HEK293 (cell line): ENCODE results near the gene GALT.

Experiments used
- CTCF ChIA-PET: fragments of 350-600 bp; formaldehyde crosslinking; extraction: SDS; loops from one replicate; lab custom pipeline; 2021; ENCODE audit warnings: antibody characterized with exemption; lab: Yijun Ruan, JAX
- POLR2A ChIA-PET: fragments of 300-600 bp; formaldehyde crosslinking; extraction: SDS; loops from one replicate; lab custom pipeline; 2020; ENCODE audit warnings: antibody characterized with exemption, inconsistent platforms; lab: Yijun Ruan, JAX
- H3K27ac ChIP-seq: fragments of 200-500 bp; sonication (Bioruptor generic); 2 replicates; pipeline ENCODE4 v1.5.1; 2014; ENCODE audit warnings: low read depth, low read length, control low read depth, inconsistent platforms; ENCODE audit errors: extremely low read depth
- H3K36me3 ChIP-seq, 2 experiments: fragments of 200-500 bp in 1 of 2; sonication (Bioruptor generic) in 1 of 2; 1 replicate in 1 of 2; 2 replicates in 1 of 2; pipeline ENCODE4 v1.5.1; 2014 to 2017; ENCODE audit warnings: inconsistent platforms in 2 of 2, low read length in 2 of 2; ENCODE audit not compliant: control insufficient read depth in 2 of 2, insufficient read depth in 1 of 2
- H3K4me1 ChIP-seq: fragments of 200-500 bp; sonication (Bioruptor generic); 2 replicates; pipeline ENCODE4 v1.5.1; 2014; ENCODE audit warnings: mild to moderate bottlenecking, low read length, inconsistent platforms; ENCODE audit not compliant: control insufficient read depth, insufficient read depth
- H3K4me3 ChIP-seq: 2 replicates; pipeline ENCODE4 v1.5.1; 2011; ENCODE audit warnings: low read depth, mild to moderate bottlenecking, control low read depth, low read length, moderate library complexity
- H3K9me3 ChIP-seq: fragments of 200-500 bp; sonication (Bioruptor generic); 2 replicates; pipeline ENCODE4 v1.5.1; 2014; ENCODE audit warnings: low read depth, low read length, inconsistent platforms; ENCODE audit not compliant: control insufficient read depth, insufficient read depth
- GLIS2 ChIP-seq: fragments of 450-650 bp; formaldehyde crosslinking; IDR thresholded peaks from 2 replicates; pipeline ENCODE4 v1.5.1; 2016; ENCODE audit warnings: missing biosample characterization, missing genetic modification characterization
- IKZF3 ChIP-seq: fragments of 450-650 bp; IDR thresholded peaks from 2 replicates; pipeline ENCODE4 v1.5.0; 2018; ENCODE audit warnings: missing biosample characterization, mild to moderate bottlenecking, missing genetic modification characterization, moderate library complexity
- KLF16 ChIP-seq: fragments of 450-650 bp; formaldehyde crosslinking; IDR thresholded peaks from 2 replicates; pipeline ENCODE4 v1.5.1; 2017; ENCODE audit warnings: missing biosample characterization, missing genetic modification characterization
- SCRT1 ChIP-seq: fragments of 450-650 bp; formaldehyde crosslinking; IDR thresholded peaks from 2 replicates; pipeline ENCODE4 v1.5.1; 2016; ENCODE audit warnings: missing biosample characterization, missing genetic modification characterization, borderline replicate concordance
- SCRT2 ChIP-seq: fragments of 450-650 bp; formaldehyde crosslinking; IDR thresholded peaks from 2 replicates; pipeline ENCODE4 v1.5.1; 2016; ENCODE audit warnings: missing biosample characterization, missing genetic modification characterization
- ZBTB21 ChIP-seq: fragments of 450-650 bp; formaldehyde crosslinking; IDR thresholded peaks from 2 replicates; pipeline ENCODE4 v1.5.1; 2017; ENCODE audit warnings: missing biosample characterization, missing genetic modification characterization
- ZFP37 ChIP-seq: fragments of 450-650 bp; formaldehyde crosslinking; IDR thresholded peaks from 2 replicates; pipeline ENCODE4 v1.5.1; 2016; ENCODE audit warnings: missing biosample characterization, missing genetic modification characterization
- ZNF121 ChIP-seq: fragments of 450-650 bp; formaldehyde crosslinking; IDR thresholded peaks from 2 replicates; pipeline ENCODE4 v1.5.1; 2016; ENCODE audit warnings: missing biosample characterization, missing genetic modification characterization
- ZNF221 ChIP-seq: fragments of 450-650 bp; formaldehyde crosslinking; IDR thresholded peaks from 2 replicates; pipeline ENCODE4 v1.5.1; 2017; ENCODE audit warnings: missing biosample characterization, missing genetic modification characterization, borderline replicate concordance
- ZNF223 ChIP-seq: fragments of 450-650 bp; formaldehyde crosslinking; IDR thresholded peaks from 2 replicates; pipeline ENCODE4 v1.5.1; 2016; ENCODE audit warnings: missing biosample characterization, missing genetic modification characterization
- ZNF248 ChIP-seq: fragments of 450-650 bp; formaldehyde crosslinking; IDR thresholded peaks from 2 replicates; pipeline ENCODE4 v1.5.1; 2017; ENCODE audit warnings: missing biosample characterization, missing genetic modification characterization
- ZNF433 ChIP-seq: fragments of 450-650 bp; formaldehyde crosslinking; IDR thresholded peaks from 2 replicates; pipeline ENCODE4 v1.5.1; 2016; ENCODE audit warnings: missing biosample characterization, missing genetic modification characterization, low read depth
- ZNF501 ChIP-seq: fragments of 450-650 bp; formaldehyde crosslinking; IDR thresholded peaks from 2 replicates; pipeline ENCODE4 v1.5.1; 2016; ENCODE audit warnings: missing biosample characterization, missing genetic modification characterization
- ZNF560 ChIP-seq: fragments of 450-650 bp; formaldehyde crosslinking; IDR thresholded peaks from 2 replicates; pipeline ENCODE4 v1.5.1; 2017; ENCODE audit warnings: missing biosample characterization, missing genetic modification characterization, borderline replicate concordance
- ZSCAN30 ChIP-seq: fragments of 450-650 bp; IDR thresholded peaks from 2 replicates; pipeline ENCODE4 v1.5.1; 2018; ENCODE audit warnings: missing biosample characterization, mild to moderate bottlenecking, missing genetic modification characterization, moderate library complexity
- TF ChIP-seq, protein P1 (sequence below): fragments of 450-650 bp; formaldehyde crosslinking; IDR thresholded peaks from 2 replicates; pipeline ENCODE4 v1.5.1; 2016; ENCODE audit warnings: missing biosample characterization, missing genetic modification characterization, borderline replicate concordance
- TF ChIP-seq, protein P2 (sequence below): fragments of 450-650 bp; formaldehyde crosslinking; IDR thresholded peaks from 2 replicates; pipeline ENCODE4 v1.5.1; 2016; ENCODE audit warnings: missing biosample characterization, missing genetic modification characterization
- TF ChIP-seq, protein P3 (sequence below): fragments of 450-650 bp; formaldehyde crosslinking; IDR thresholded peaks from 2 replicates; pipeline ENCODE4 v1.5.1; 2016; ENCODE audit warnings: missing biosample characterization, missing genetic modification characterization, borderline replicate concordance
- TF ChIP-seq, protein P4 (sequence below): fragments of 450-650 bp; formaldehyde crosslinking; optimal IDR thresholded peaks from 2 replicates; pipeline ENCODE3; 2016; ENCODE audit warnings: missing biosample characterization, mild to moderate bottlenecking, missing genetic modification characterization
- TF ChIP-seq, protein P5 (sequence below): fragments of 450-650 bp; formaldehyde crosslinking; IDR thresholded peaks from 2 replicates; pipeline ENCODE4 v1.5.1; 2017; ENCODE audit warnings: missing biosample characterization, mild to moderate bottlenecking, missing genetic modification characterization, moderate library complexity
- TF ChIP-seq, protein P6 (sequence below): fragments of 450-650 bp; formaldehyde crosslinking; IDR thresholded peaks from 2 replicates; pipeline ENCODE4 v1.5.1; 2016; ENCODE audit warnings: missing biosample characterization, missing genetic modification characterization

GALT gene

DNA sequence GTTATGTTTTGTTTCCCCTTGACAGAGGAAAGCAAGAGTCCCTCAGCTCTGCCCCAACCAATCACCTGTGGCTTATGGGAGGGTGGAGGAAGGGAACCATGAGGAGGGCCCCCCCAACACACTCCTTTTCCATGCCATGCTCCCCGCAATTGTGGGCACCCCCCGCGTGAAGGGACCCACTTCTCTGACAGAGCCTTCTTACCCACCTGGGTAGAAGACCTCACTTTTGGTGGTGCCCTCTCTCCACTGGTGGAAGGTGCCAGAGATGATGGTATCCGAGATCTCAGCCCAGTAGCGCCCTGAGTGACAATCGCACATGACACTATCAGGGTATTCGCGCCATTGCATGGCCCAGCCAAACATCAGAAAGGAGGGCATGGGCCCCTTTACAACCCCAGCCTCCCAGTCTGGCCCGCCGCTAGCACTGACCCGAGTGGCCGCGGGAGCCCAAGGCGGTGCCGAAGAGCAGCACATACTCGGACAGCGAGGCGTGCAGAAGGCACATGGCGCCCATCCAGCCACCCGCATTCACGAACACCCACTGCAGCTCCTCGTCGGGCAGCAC is 9.6 kb upstream of the GALT start:
- ChIA-PET CTCF (interaction anchor here (0.6 to 8.3 kb wide), 8 partner anchors 11 to 1103 kb away, joined by 5 to 164 read pairs (median 12); partner anchors contain the start of genes DCTN3, GALT, IL11RA and RPP25L), POLR2A (interaction anchor here (0.8 to 7.0 kb wide), 13 partner anchors 8 to 1612 kb away, joined by 3 to 90 read pairs (median 8); partner anchors contain the start of genes ARID3C, DCTN3, DNAJA1 and GALT)
- Histone ChIP-seq H3K4me3 (peak overlapping the region; percentile 67), H3K4me1 (no peaks in the 10 kb centered on the region), H3K9me3 (no peaks in the 10 kb centered on the region), H3K27ac (peak overlapping the region; percentile 77), H3K36me3 (peaks cover 0 to 15% of the 10 kb centered on the region in 2 experiments; a peak in 2 of 3 replicates)
- TF ChIP-seq SCRT1 = 0 out of 2 replicates have a peak, but pooled peaks have one; percentile 64
- TF ChIP-seq ZNF221 = no peak
- TF ChIP-seq ZNF560 (tag by site-specific recombination) = no peak
- peak; percentile 2; the same call in 1 of the 2 replicates for TF ChIP-seq ZNF501 (tag by site-specific recombination)
- TF ChIP-seq ZNF433 (tag by site-specific recombination) = no peak
- TF ChIP-seq ZSCAN30 (tag by site-specific recombination) = no peak
- TF ChIP-seq IKZF3 (tag by site-specific recombination) = no peak
- TF ChIP-seq, protein P1, sequence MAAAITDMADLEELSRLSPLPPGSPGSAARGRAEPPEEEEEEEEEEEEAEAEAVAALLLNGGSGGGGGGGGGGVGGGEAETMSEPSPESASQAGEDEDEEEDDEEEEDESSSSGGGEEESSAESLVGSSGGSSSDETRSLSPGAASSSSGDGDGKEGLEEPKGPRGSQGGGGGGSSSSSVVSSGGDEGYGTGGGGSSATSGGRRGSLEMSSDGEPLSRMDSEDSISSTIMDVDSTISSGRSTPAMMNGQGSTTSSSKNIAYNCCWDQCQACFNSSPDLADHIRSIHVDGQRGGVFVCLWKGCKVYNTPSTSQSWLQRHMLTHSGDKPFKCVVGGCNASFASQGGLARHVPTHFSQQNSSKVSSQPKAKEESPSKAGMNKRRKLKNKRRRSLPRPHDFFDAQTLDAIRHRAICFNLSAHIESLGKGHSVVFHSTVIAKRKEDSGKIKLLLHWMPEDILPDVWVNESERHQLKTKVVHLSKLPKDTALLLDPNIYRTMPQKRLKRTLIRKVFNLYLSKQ (tag by site-specific recombination) = no peak
- peak; percentile 87 for TF ChIP-seq SCRT2
- TF ChIP-seq GLIS2 = peak; percentile 70
- 0 out of 2 replicates have a peak, but pooled peaks have one; percentile 48 for TF ChIP-seq ZFP37 (tag by site-specific recombination)
- TF ChIP-seq, protein P2, sequence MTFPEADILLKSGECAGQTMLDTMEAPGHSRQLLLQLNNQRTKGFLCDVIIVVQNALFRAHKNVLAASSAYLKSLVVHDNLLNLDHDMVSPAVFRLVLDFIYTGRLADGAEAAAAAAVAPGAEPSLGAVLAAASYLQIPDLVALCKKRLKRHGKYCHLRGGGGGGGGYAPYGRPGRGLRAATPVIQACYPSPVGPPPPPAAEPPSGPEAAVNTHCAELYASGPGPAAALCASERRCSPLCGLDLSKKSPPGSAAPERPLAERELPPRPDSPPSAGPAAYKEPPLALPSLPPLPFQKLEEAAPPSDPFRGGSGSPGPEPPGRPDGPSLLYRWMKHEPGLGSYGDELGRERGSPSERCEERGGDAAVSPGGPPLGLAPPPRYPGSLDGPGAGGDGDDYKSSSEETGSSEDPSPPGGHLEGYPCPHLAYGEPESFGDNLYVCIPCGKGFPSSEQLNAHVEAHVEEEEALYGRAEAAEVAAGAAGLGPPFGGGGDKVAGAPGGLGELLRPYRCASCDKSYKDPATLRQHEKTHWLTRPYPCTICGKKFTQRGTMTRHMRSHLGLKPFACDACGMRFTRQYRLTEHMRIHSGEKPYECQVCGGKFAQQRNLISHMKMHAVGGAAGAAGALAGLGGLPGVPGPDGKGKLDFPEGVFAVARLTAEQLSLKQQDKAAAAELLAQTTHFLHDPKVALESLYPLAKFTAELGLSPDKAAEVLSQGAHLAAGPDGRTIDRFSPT (tag by site-specific recombination) = 0 out of 2 replicates have a peak, but pooled peaks have one; percentile 13
- no peak for TF ChIP-seq KLF16 (tag by site-specific recombination)
- TF ChIP-seq ZNF121 (tag by site-specific recombination) = no peak
- no peak for TF ChIP-seq ZNF248 (tag by site-specific recombination)
- TF ChIP-seq ZNF223 (tag by site-specific recombination) = no peak
- TF ChIP-seq, protein P3, sequence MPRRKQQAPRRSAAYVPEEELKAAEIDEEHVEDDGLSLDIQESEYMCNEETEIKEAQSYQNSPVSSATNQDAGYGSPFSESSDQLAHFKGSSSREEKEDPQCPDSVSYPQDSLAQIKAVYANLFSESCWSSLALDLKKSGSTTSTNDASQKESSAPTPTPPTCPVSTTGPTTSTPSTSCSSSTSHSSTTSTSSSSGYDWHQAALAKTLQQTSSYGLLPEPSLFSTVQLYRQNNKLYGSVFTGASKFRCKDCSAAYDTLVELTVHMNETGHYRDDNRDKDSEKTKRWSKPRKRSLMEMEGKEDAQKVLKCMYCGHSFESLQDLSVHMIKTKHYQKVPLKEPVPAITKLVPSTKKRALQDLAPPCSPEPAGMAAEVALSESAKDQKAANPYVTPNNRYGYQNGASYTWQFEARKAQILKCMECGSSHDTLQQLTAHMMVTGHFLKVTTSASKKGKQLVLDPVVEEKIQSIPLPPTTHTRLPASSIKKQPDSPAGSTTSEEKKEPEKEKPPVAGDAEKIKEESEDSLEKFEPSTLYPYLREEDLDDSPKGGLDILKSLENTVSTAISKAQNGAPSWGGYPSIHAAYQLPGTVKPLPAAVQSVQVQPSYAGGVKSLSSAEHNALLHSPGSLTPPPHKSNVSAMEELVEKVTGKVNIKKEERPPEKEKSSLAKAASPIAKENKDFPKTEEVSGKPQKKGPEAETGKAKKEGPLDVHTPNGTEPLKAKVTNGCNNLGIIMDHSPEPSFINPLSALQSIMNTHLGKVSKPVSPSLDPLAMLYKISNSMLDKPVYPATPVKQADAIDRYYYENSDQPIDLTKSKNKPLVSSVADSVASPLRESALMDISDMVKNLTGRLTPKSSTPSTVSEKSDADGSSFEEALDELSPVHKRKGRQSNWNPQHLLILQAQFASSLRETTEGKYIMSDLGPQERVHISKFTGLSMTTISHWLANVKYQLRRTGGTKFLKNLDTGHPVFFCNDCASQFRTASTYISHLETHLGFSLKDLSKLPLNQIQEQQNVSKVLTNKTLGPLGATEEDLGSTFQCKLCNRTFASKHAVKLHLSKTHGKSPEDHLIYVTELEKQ (tag by site-specific recombination) = no peak
- TF ChIP-seq, protein P4, sequence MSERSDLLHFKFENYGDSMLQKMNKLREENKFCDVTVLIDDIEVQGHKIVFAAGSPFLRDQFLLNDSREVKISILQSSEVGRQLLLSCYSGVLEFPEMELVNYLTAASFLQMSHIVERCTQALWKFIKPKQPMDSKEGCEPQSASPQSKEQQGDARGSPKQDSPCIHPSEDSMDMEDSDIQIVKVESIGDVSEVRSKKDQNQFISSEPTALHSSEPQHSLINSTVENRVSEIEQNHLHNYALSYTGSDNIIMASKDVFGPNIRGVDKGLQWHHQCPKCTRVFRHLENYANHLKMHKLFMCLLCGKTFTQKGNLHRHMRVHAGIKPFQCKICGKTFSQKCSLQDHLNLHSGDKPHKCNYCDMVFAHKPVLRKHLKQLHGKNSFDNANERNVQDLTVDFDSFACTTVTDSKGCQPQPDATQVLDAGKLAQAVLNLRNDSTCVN (tag by site-specific recombination) = no peak
- TF ChIP-seq, protein P5, sequence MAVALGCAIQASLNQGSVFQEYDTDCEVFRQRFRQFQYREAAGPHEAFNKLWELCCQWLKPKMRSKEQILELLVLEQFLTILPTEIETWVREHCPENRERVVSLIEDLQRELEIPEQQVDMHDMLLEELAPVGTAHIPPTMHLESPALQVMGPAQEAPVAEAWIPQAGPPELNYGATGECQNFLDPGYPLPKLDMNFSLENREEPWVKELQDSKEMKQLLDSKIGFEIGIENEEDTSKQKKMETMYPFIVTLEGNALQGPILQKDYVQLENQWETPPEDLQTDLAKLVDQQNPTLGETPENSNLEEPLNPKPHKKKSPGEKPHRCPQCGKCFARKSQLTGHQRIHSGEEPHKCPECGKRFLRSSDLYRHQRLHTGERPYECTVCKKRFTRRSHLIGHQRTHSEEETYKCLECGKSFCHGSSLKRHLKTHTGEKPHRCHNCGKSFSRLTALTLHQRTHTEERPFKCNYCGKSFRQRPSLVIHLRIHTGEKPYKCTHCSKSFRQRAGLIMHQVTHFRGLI (tag by site-specific recombination) = no peak
- no peak for TF ChIP-seq ZBTB21 (tag by site-specific recombination)
- TF ChIP-seq, protein P6, sequence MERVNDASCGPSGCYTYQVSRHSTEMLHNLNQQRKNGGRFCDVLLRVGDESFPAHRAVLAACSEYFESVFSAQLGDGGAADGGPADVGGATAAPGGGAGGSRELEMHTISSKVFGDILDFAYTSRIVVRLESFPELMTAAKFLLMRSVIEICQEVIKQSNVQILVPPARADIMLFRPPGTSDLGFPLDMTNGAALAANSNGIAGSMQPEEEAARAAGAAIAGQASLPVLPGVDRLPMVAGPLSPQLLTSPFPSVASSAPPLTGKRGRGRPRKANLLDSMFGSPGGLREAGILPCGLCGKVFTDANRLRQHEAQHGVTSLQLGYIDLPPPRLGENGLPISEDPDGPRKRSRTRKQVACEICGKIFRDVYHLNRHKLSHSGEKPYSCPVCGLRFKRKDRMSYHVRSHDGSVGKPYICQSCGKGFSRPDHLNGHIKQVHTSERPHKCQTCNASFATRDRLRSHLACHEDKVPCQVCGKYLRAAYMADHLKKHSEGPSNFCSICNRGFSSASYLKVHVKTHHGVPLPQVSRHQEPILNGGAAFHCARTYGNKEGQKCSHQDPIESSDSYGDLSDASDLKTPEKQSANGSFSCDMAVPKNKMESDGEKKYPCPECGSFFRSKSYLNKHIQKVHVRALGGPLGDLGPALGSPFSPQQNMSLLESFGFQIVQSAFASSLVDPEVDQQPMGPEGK = peak; percentile 25; the same call in 1 of the 2 replicates
